Renal cortex interstitium (tissue), 11 donors: ENCODE results near the gene OTUB2. TPM values are rescaled to one million over a fixed set of nuclear protein-coding genes. Genes with fewer than 3 reads are reported as not detected.

ENCODE experiments used
- DNase-seq, 11 donors: peaks; one replicate each; pipeline ENCODE4 v3.0.0-alpha.2; 2013; ENCODE audit warnings: low read depth in 9 of 11, low spot score in 4 of 11; ENCODE audit errors: extremely low read depth in 1 of 11
- polyA plus RNA-seq, 3 donors: library from polyadenylated mRNA; unstranded; fragments of 120-200 nt; gene quantifications; one replicate each; pipeline ENCODE4 v1.2.1, GENCODE V29; 2013; ENCODE audit not compliant: insufficient read length in 3 of 3

OTUB2 gene
- polyA plus RNA-seq, 3 donors, result 4.2 to 4.5 (median 4.4) TPM

DNA sequence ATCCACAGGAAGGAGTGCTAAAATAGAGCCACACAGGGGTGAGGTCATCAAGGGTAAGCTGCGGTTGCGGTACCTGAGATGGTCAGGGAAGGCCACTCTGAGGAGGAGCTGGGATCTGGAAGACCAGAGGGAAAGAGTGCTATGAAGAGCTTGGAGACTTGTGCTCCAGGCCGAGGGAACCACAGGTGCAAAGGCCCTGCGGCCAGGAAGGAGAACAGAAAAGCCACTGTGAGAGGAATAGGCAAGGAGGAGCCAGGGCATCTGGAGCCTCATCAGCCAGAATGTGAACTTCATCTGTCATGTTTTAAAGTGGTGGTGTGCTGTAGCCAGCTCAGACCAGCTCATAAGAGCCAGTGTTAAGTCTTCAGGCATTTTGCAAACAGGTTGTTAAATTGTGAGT, 34.5 kb upstream of the OTUB2 start:
- no peak for DNase-seq

DNA sequence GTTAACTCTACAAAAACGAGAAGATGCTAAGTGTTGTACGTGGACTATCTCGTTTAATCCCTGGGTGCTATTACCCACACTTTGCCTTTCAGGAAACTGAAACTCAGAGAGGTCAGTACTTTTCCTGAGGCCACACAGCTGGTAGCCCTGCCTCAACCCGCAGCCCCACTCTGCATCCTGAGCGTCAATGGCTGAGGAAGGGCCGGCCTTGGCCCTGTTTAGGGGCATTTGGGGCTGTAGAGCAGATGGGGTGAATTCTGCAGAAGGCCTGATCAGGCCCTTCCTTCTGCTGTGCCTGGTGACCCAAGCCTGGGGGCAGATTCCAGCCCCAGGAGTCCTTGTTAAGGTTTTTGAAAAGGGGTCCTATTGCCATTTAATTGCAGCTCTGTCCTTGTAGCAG, 32.8 kb upstream of the OTUB2 start:
- DNase-seq, result no peak

DNA sequence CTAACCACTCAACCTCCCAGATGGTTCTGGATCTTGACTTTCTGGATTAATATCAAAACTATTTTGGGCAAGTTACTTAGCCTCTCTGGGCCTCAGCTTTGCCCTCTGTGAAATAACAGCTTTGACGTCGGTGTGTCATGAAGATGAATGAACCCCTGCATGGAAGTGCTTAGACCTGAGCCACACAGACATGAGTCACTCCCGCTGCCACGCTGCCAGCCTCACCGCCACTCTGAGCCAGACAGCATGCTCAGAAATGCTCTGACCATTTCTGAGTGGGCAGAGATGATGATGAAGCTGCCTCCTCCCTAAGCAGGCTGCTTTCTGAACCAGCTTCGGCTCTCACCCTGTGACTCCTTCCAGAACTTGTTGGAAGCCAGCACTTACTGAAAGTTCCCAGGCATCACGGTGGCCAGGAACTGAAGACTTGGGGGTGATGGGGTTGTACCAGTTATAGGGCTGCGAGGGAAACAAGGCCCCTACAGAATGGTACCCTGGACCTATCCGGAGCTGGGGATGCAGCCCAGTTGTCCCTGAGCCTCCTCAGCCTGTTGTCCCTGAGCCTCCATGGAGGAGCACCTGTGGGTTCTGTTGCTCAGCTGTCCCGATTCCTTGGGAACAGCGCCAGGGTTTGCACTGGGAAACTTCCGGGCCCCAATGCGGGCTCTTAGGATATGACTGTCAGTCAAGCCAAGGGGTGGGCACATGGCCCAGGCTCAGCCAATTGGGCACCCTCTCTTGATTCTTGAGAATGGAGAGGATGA, 31.0 kb upstream of the OTUB2 start:
- no peak for DNase-seq

- DNase-seq, result no peak
These were observed 29.9 kb upstream of the OTUB2 start for GRCh38 chr14:93996130-93996695.

- no peak for DNase-seq
These were observed 29.1 kb upstream of the OTUB2 start, which contains the start of gene CCDC197 for GRCh38 chr14:93997082-93997481. CCDC197 (plus strand) TSS chr14:93997301; CDS start chr14:93998132, 831 bp downstream.

DNA sequence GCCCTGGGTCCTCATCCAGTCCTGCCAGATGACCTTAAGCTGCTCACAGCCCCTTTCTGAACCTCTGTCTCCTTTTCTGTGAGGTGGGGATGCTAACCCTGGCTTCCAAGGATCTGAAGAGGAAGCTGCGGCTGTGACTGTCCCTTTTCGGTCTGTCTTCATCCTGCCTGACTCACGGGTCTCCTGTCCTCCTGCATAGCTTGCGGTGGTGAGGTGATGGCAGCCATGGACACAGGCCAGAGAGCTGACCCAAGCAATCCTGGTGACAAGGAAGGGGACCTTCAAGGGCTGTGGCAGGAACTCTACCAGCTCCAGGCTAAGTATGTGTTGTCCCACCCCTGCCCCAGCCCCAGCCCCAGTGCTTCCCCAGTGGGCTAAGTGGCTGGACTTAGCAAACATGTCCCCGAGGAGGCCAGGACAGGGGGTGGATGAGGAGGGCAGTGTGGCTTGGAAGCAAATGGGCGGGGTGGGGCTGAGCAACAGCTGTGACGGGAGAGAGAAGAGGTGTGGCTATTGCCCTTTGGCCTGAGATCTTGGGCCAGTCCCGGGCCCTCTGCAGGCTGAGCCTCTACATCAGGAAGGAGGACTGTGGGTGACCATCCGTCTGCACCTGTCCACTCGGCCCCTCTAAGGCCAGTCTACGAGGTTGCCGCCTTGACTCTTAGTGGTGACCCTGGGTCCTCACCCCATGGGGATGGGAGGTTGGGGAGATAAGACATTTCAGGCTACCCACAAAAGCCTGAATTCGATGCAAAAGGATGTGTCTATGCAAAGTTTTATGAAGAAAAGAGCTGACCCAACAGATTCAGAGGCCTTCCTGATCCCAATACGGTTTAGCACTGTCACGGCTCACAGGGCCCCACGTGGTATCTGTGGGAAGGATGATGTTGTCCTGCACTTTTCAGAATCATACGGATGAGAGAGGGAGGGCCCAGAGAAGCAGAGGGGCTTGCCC, 27.9 kb upstream of the OTUB2 start:
- DNase-seq, result no peak

DNA sequence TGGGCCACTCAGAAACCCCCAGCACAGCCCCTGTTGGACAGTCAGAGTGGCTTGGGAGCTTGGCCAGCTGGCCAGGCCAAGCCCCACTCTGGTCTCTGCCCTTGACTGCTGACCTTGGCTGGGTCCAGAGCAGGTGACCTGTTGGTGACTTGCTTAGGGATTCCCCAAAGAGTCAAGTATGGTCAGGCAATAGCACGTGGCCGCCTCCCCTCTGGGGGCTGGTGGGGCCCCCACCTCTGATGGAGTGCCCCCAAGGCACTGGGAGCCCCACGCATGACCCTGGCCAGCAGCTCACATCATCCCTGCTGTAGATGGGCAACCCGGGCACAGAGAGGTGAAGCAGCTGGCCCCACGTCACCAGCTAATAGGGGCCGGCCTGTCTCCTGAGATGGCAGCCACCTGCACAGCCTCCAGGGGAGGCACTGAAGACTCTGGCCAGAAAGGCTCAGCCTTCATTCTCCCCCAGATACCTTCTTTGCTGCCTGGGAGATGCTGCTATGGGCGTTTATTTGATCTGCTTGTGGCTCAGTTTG, 27.2 kb upstream of the OTUB2 start:
- DNase-seq, result no peak

GRCh38 chr14:93999573-93999972, 26.6 kb upstream of the OTUB2 start:
- no peak for DNase-seq

- no peak for DNase-seq
These were observed 25.9 kb upstream of the OTUB2 start for GRCh38 chr14:94000267-94000666.

DNA sequence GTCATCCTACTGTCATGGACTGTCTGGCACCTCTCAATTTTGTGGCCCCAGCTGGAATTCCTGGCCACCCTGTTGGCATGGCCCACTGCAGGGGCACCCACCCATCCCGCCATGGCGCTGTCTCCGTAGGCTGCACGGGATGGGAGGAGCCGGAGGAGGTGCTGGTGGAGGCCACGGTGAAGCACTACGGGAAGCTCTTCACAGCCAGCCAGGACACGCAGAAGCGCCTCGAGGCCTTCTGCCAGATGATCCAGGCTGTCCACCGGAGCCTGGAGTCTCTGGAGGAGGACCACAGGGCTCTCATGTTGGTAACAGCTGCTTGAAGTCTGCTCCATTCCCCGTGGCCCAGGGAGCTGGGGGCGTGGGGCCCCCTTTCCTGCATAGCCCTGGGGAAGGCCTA, 25.1 kb upstream of the OTUB2 start:
- no peak for DNase-seq

- peak in 9 of 11 donors; percentile 41 to 69 (median 52) for DNase-seq
These were observed 24.4 kb upstream of the OTUB2 start for GRCh38 chr14:94001501-94002396.

- no peak for DNase-seq
These were observed 22.7 kb upstream of the OTUB2 start for GRCh38 chr14:94003397-94003796.

DNA sequence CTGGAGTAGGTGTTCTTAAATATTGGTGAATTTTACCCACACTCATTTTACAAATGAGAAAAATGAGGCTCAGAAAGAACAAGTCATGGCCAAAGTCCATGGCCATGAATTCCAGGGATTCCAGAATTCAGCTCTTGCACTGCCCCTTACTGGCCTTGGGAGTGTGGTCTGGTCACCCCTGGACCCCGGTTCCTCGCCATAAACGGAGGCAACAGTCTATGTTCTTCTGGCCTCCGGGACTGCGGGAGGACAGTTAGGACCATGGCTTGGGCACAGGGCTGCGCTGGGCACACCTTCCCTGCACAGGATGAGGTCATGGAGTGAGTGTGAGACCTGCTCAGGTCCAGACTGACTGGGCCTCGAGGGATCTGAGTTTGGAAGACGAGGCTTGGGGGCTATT, 22.1 kb upstream of the OTUB2 start:
- DNase-seq, result no peak

DNA sequence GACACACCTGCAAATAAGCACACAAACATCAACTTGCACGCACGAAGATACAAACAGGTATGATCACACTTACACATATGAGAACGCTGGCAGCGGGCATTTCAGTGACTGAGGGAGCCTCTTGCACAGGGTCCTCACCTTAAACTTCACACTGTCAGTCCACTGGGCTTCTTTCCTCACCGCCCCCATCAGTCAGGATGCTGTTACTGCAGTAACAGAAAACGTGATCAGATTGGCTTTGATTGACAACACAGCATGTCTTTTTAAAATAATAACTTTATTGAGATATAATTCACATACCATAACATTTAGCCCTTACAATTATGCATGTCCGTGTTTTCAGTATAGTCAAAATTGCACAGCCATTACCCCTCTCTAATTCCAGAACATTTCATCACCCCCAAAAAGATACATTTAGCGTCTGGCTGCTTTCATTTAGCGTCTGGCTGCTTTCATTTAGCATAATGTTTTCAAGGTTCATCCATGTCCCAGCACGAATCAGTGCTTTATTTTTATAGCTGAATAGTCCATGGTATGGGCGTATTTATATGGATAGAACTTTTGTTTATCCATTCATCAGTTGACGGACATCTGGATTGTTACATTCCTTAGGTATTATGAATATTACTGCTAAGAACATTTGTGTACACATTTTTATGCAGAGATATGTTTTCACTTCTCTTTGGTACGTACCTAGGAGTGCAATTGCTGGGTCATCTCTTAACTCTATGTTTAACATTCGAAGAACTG, 20.6 kb upstream of the OTUB2 start:
- DNase-seq, result no peak

- no peak for DNase-seq
These were observed 17.9 kb upstream of the OTUB2 start for GRCh38 chr14:94008234-94008633.

GRCh38 chr14:94009767-94010166, 16.4 kb upstream of the OTUB2 start:
- DNase-seq, result no peak

DNA sequence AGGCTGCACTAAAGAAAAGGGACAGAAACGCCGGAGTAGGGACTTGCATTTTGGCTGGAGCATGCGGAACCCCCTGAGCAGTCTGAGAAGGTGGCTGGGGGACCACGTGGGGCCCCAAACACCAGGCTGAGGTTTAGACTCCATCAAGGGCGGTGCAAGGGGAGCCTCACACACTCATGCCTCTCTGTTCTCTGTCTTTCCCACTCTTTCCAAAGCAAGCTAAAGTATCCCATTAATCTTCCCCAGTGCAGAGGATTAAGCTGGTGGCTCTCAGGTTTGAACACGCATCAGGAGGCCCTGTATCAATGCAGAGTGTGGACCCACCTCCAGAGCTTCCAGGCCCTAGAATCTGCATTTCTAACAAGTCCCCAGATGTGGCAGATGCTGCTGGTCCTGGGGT, 15.5 kb upstream of the OTUB2 start:
- no peak for DNase-seq

- DNase-seq, result no peak
These were observed 14.3 kb upstream of the OTUB2 start for GRCh38 chr14:94011795-94012194.
